ENCODE measurements around the gene EPN1. TPM values are rescaled to one million over a fixed set of nuclear protein-coding genes. Genes with fewer than 3 reads are reported as not detected.

The EPN1 gene
- total RNA-seq, 2 experiments from 2014 or later = 39.0 to 40.5 TPM

DNA sequence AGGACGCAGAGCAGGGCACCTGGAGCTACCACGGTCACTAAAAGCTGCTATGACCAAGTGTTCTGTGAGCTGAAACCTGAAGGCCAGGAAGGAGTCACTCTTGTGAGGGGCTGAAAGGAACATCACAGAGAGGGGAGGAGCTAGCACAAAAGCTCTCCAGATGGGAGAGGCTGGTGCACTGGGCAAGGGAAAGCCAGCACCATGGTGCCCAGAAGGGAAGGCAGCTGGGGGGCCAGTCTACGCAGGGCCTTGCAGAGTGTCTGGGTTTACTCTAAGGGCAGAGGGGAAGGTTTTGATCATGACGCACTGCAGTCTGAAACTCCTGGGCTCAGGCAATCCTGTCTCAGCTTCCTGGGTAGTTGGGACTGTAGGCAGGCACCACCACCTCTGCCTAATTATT lies 38.3 kb upstream of the EPN1 start:
- Mint-ChIP-seq H3K4me1 (ENCODE audit: low read depth) (peaks cover 70% of the 10 kb centered on the region), H3K4me3 (peak overlapping the region; percentile 96), H3K36me3 (ENCODE audit: low read depth) (peaks cover 41% of the 10 kb centered on the region), H3K27ac (peak overlapping the region; percentile 99), H3K27me3 (no peaks in the 10 kb centered on the region), H3K9me3 (peaks cover 3% of the 10 kb centered on the region)
- ChIA-PET POLR2A (interaction anchor here (1.7 to 3.1 kb wide), 4 partner anchors 10 to 37 kb away, joined by 7 to 17 read pairs (median 10); partner anchors contain the start of genes FIZ1, U2AF2 and ZNF784), CTCF (interaction anchor here (1.1 to 5.0 kb wide), 4 partner anchors 17 to 133 kb away, joined by 3 to 29 read pairs (median 4); partner anchors contain the start of genes FIZ1 and U2AF2)
- TF ChIP-seq CTCF (IDR thresholded peaks at IDR 0.05) = no peak
- DNase-seq (peak in 1 of 14 experiments; percentile 26), ATAC-seq (ENCODE audit: poor library complexity) (no peak)
- intact Hi-C loops (cut with DNase I, micrococcal nuclease) = loop anchor here (1.0 to 10.0 kb wide), 3 partner anchors 53 to 382 kb away; partner anchors contain the start of genes PPP6R1 (in 2 of the 2) and UBE2S (in 1 of the 2)
- Histone ChIP-seq H3K4me1 (ENCODE audit: insufficient read depth, low read length) (peaks cover 76% of the 10 kb centered on the region), H3K9me3 (ENCODE audit: control insufficient read depth in 1 of 2, insufficient read depth in 1 of 2, low read length in 2 of 2) (peaks cover 0 to 5% of the 10 kb centered on the region in 2 experiments), H3K27ac (ENCODE audit: low read depth in 1 of 2, low read length in 2 of 2) (no peak overlapping the region), H3K27me3 (ENCODE audit: control insufficient read depth in 1 of 2, insufficient read depth in 2 of 2, low read length in 2 of 2) (no peaks in the 10 kb centered on the region), H3K4me3 (ENCODE audit: low read length) (no peak overlapping the region), H3K36me3 (ENCODE audit: insufficient read depth, low read length) (peaks cover 3% of the 10 kb centered on the region)

DNA sequence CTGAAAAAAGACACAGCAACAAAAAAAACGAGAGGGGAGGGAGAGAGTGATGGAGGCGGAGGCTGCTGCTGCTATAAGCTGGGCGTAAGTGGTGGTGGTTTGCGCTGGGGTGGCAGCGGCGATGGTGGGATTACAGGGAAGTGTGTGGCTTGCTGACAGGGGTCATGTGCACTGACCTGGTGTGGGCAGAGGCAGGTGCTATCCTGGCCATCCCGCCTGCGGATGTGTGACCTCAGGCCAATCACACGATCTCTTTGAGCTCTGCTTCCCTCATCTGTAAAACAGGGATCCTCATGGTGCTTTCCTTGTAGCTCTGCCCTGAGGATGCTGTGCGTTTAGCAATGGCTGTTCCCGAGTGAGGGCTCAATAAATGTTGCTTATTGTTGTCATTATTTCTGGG lies 37.5 kb upstream of the EPN1 start:
- Mint-ChIP-seq H3K27me3 (no peaks in the 10 kb centered on the region), H3K4me3 (peak overlapping the region; percentile 79), H3K9me3 (peaks cover 3% of the 10 kb centered on the region), H3K36me3 (ENCODE audit: low read depth) (peaks cover 42% of the 10 kb centered on the region), H3K27ac (peak overlapping the region; percentile 99), H3K4me1 (ENCODE audit: low read depth) (peaks cover 68% of the 10 kb centered on the region)
- no peak overlapping the region for H3K27ac ChIP-seq (ENCODE audit: low read depth in 1 of 2, low read length in 2 of 2)
- intact Hi-C loops (cut with DNase I, micrococcal nuclease) = loop anchor here (10.0 kb wide), 2 partner anchors 233 to 383 kb away; partner anchors contain the start of genes PPP6R1 (in 2 of the 2) and UBE2S (in 1 of the 2)
- no peak overlapping the region for H3K4me3 ChIP-seq (ENCODE audit: low read length)
- POLR2A ChIA-PET = interaction anchor here (0.8 to 3.1 kb wide), 5 partner anchors 9 to 38 kb away, joined by 3 to 17 read pairs (median 9); partner anchors contain the start of genes FIZ1, U2AF2 and ZNF784
- peak in 1 of 14 experiments; percentile 28 for DNase-seq
- peaks cover 0 to 5% of the 10 kb centered on the region in 2 experiments for H3K9me3 ChIP-seq (ENCODE audit: control insufficient read depth in 1 of 2, insufficient read depth in 1 of 2, low read length in 2 of 2)
- CTCF ChIA-PET = interaction anchor here (1.7 to 5.0 kb wide), 2 partner anchors 17 to 134 kb away, joined by 5 to 29 read pairs; partner anchors contain the start of gene U2AF2
- H3K4me1 ChIP-seq (ENCODE audit: insufficient read depth, low read length) = peaks cover 76% of the 10 kb centered on the region
- no peaks in the 10 kb centered on the region for H3K27me3 ChIP-seq (ENCODE audit: control insufficient read depth in 1 of 2, insufficient read depth in 2 of 2, low read length in 2 of 2)
- TF ChIP-seq CTCF (IDR thresholded peaks at IDR 0.05) = no peak
- no peak for ATAC-seq (ENCODE audit: poor library complexity)
- peaks cover 3% of the 10 kb centered on the region for H3K36me3 ChIP-seq (ENCODE audit: insufficient read depth, low read length)

- Mint-ChIP-seq H3K36me3 (ENCODE audit: low read depth) (peaks cover 45% of the 10 kb centered on the region), H3K4me3 (peak overlapping the region; percentile 86), H3K4me1 (ENCODE audit: low read depth) (peaks cover 72% of the 10 kb centered on the region), H3K27me3 (no peaks in the 10 kb centered on the region), H3K9me3 (peaks cover 3% of the 10 kb centered on the region), H3K27ac (peak overlapping the region; percentile 84)
- CTCF ChIA-PET = interaction anchor here (1.0 to 5.0 kb wide), 5 partner anchors 13 to 135 kb away, joined by 3 to 29 read pairs (median 10); partner anchors contain the start of genes FIZ1, U2AF2, ZNF524 and ZNF784
- peak; percentile 30 for ATAC-seq (ENCODE audit: poor library complexity)
- peak in 13 of 14 experiments; percentile 31 to 84 (median 57) for DNase-seq
- POLR2A ChIA-PET = interaction anchor here (0.5 to 2.0 kb wide), 8 partner anchors 10 to 1524 kb away, joined by 3 to 13 read pairs (median 6); partner anchors contain the start of genes FIZ1, U2AF2, ZNF524 and ZNF628
- Histone ChIP-seq H3K4me3 (ENCODE audit: low read length) (no peak overlapping the region), H3K27ac (ENCODE audit: low read depth in 1 of 2, low read length in 2 of 2) (no peak overlapping the region), H3K4me1 (ENCODE audit: insufficient read depth, low read length) (peaks cover 84% of the 10 kb centered on the region), H3K27me3 (ENCODE audit: control insufficient read depth in 1 of 2, insufficient read depth in 2 of 2, low read length in 2 of 2) (no peaks in the 10 kb centered on the region), H3K36me3 (ENCODE audit: insufficient read depth, low read length) (peaks cover 3% of the 10 kb centered on the region), H3K9me3 (ENCODE audit: control insufficient read depth in 1 of 2, insufficient read depth in 1 of 2, low read length in 2 of 2) (peaks cover 0 to 5% of the 10 kb centered on the region in 2 experiments)
- TF ChIP-seq CTCF (IDR thresholded peaks at IDR 0.05) = peak; percentile 43
- intact Hi-C loops (cut with DNase I, micrococcal nuclease) = loop anchor here (10.0 kb wide), 2 partner anchors 234 to 384 kb away; partner anchors contain the start of genes PPP6R1 (in 2 of the 2) and UBE2S (in 1 of the 2)
These were observed 36.1 kb upstream of the EPN1 start for GRCh38 chr19:55638864-55639359.

Data from CD4-positive, alpha-beta T cell (primary cell).